Jurkat, Clone E6-1 (cell line): ENCODE measurements around the gene GAL3ST3.
A peak's percentile ranks its signal among the peaks of the same experiment; 100 is the strongest.
"Not testable (repeated sequence)": the region's sequence is repeated elsewhere in the genome, so short reads cannot be mapped to it uniquely, and the experiment has no call there.

Source experiments
- DNase-seq: peaks from one replicate; pipeline ENCODE4 v3.0.0-alpha.2; 2011; ENCODE audit warnings: low read depth, low spot score
- H3K4me3 ChIP-seq: 2 replicates; pipeline ENCODE4 v1.5.1; 2011; ENCODE audit warnings: mild to moderate bottlenecking, low read length, control low read depth, moderate library complexity

The GAL3ST3 gene

DNA sequence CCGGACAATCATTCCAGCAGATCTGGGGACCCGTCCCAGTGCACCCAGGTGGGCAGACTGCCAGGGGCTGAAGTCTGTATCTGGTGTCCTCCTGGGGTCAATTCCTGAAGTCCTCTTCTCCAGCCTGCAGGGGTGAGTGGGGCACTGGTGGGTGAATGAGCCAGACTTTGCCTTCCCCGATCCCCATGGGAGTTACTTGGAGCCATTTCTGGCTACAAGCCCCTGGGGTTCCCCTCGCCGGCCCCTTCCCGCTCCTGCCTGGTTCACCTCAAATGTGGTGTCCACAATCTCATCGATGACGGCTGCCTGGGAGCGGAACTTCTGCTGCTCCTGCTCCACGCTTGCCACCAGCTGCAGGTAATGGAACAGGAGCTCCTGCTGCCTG lies 32.2 kb downstream of the GAL3ST3 start:
- no peak overlapping the region for H3K4me3 ChIP-seq
- DNase-seq = no peak

DNA sequence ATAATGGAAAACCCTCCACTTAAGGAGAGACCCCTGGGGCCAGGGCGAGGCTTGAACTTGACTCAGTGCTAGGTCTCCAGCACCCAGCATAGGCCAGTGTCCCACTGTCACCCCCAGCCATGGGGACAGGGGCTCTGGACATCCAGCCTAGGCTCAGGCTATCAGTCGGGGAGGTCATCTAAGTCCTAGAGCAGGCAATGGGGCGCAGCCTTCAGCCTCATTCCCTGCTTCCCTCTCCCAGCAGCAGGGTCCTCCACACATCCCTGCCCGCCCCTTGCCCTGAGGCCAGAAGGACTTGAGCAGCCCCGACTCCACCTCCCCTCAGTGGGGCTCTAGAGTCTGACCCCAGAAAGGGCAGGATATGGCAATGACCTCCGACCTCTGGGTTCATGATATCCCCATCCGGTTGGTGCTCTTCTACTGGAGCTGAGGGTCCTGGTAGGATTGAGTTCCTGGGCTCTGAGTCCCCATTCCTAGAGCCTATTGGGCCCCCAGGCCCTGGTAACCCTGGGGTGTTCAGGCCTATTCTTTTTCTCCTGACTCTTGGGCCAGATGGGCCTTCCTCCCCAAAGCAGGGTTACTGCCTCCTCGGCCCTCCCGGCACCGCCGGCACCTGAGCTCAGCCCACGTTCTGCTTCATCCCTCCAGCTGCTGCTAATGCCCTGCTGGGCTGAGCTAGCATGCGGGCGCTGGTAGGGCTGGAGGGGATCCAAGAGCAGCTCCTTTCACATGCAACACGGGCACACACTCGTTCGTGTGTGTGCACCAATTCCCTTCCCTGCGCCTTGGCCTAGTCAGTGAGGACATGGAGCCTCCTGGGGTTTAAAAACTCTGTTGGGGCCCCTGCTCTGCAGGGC lies 32.8 kb downstream of the GAL3ST3 start:
- DNase-seq = no peak
- no peak overlapping the region for H3K4me3 ChIP-seq

DNA sequence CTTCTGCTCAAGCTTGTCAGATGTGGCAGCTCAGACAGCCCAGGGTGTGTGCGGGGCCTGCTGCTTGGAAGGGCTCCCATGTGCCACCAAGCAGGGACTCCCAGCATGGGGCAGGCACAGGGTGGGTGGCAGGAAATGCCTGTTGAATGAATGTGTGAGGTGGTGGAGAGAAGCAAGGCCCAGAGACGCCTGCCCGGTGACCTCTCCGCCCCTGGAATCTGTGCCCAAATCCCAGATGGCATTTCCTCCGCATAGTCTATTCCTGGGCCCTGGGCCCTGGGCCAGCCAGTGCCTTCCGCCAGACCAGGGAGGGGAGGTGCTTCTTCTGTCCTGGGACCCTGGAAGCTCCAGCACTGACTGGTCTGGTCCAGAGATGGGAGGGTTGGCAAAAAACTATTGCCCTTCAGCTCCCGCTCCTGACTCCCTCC lies 33.5 kb downstream of the GAL3ST3 start:
- no peak for DNase-seq
- H3K4me3 ChIP-seq = no peak overlapping the region

DNA sequence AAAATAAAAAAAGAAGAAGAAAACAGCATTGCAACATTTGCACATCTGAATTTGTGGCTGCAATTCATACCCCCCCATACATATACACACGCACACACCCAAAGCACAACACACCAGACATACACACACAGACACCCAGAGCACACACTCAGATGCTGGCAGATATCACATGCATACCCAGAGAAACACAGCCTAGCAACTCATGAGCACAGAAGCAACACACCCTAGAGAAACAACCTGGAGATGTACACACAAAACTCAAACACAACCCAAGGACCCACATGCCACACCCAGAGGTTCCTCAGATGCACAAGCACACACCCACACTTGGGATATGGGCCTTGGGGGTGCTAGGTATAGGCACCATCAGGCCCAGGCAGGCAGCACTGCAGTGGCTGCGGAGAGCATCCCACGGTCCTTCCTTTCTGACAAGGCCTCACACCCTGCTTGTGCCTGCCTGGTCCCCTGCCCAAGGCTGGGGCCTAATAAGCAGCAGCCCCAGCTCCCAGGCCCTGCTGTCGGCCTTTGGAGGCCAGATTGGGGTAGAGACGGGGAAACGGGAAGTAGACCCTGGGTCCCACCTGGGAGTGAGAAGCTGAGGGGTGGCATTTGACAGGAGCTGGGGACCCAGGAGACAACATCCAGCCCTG lies 34.0 kb downstream of the GAL3ST3 start:
- no peak overlapping the region for H3K4me3 ChIP-seq

DNA sequence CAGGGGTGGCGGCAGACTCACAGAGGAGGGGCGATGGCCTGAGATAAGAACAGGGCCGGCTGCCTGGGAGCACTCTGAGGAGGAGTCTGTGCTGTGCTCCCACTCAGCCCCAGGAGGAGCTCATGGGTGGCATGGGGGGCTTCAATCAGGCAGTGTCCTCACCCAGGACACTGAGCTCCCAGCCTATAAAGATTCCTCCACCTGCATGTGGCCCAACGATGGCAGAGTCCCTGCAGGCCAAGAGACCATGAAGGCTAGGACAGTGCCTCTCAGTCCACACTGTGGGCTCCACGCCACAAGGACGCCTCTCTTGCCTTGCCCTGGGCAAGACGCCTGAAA lies 35.2 kb downstream of the GAL3ST3 start:
- DNase-seq = no peak
- H3K4me3 ChIP-seq = no peak overlapping the region

More for the DNA sequence above, 34.0 kb downstream of the GAL3ST3 start:
- no peak for DNase-seq

DNA sequence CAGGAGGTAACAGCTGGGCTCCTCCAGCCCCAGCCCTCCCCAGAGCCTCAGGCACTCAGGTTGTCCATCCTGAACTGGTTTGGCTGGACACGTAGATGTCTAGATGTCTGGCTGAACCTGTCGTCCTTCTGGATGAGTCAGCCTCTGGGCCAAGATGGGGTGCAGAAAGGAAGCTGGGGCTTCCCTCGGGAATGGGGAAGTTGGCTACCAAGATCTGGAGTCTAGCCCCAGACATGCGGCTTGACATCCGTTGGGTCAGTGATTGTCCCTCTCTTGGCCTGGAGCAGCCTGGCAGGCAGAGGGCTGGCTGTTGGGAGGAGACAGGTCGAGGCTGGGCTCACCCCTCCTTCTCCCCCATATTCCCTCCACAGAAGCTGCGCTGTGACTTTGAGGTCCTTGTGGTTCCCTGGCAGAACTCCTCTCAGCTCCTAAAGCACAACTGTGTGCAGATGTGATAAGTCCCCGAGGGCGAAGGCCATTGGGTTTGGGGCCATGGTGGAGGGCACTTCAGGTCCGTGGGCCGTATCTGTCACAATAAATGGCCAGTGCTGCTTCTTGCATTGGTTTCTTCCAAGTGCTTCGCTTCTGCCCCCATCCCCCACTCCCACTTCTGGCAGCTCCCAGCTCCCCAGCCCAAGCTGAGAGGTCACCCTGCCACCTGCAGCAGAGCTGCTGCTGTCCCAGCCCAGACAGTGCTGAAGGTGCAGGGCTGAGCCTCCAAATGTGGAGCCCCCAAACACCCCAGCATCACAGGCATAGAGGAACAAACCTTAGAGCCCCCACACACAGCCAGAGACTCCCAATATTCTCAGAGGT lies 35.8 kb downstream of the GAL3ST3 start:
- DNase-seq = no peak
- no peak overlapping the region for H3K4me3 ChIP-seq

DNA sequence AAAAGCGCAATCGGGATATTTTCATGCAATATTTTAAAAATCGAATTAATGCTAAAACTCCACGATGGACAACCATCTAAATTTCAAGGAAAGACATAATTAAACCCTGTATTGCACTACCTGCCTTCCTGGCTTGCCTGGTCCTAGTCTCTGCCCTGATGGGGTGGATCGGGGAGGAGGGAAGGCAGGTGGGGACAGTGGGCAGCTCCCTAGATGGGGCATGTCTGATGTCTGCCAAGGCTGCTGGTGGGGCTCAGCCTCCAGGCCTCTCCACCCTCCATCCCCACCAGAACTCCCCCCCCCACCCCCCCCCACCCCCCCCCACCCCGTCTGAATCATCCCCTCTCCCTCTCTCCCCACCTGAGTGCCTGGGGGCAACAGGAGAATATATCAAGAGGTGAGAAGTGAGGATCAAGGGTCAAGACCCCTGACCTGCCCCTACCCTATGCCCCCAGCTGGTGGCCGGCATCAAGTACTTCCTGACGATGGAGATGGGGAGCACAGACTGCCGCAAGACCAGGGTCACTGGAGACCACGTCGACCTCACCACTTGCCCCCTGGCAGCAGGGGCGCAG lies 36.5 kb downstream of the GAL3ST3 start:
- no peak for DNase-seq
- no peak overlapping the region for H3K4me3 ChIP-seq

DNA sequence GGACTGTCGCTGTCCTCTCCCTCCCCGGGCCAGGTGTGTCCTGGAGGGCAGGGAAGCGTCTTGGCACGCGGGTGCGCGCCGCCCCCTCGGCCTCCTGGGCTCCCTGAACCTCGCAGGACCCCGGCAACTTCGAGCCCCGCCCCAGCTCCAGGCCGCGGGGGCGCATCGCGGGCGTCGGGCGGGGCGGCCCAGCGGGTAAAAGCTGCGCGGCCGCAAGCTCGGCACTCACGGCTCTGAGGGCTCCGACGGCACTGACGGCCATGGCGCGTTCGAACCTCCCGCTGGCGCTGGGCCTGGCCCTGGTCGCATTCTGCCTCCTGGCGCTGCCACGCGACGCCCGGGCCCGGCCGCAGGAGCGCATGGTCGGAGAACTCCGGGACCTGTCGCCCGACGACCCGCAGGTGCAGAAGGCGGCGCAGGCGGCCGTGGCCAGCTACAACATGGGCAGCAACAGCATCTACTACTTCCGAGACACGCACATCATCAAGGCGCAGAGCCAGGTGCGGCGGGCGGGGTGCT lies 37.1 kb downstream of the GAL3ST3 start, which contains the start of gene CST6:
Gene CST6, plus strand, starts transcription at position 224 of the 519 bp plus-strand sequence. Its CDS starts 37 bp downstream, at position 261.
- no peak for DNase-seq
- H3K4me3 ChIP-seq = no peak within 1 kb of the TSS

DNA sequence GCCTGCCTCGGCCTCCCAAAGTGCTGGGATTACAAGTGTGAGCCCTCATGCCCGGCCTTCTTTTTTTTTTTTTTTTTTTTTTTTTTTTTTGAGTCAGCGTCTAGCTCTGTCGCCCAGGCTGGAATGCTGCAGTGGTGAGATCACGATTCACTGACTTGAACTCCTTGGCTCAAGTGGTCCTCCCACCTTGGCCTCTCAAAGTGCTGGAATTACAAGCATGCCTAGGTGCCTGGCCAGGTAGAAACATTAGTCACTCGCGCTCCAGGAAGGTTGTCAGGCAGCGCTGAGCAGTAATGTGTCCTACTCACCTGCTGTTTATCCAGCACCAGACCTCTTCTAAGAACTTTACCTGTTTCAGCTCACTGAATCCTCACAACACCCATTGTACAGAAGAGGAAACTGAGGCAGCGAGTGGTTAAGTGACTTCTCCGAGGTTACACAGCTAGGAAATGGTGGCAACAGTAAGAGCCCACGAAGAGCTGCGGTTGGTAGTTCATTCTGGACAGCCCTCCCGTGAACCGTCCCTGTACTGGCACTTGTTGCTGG lies 37.6 kb downstream of the GAL3ST3 start:
- no peak overlapping the region for H3K4me3 ChIP-seq
- no peak for DNase-seq

DNA sequence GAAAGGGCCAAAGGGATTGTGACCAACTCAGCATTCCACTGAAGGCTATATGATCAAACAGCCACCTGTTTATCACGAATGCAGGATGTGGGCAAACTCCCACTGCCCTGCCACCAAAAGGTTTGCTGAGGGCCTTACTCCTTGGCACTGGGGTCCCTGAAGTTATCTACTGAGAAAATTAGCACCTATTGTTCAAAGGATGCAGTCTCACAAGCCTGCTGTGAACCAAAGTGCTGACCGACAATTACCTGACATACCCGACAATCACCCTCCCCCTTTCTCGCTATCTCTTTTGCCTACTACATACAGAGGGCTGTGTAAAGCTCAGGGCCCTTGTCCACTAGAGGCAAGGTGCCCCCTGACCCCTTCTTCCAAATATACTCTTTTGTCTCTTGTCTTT lies 38.9 kb downstream of the GAL3ST3 start:
- H3K4me3 ChIP-seq, DNase-seq: not testable (repeated sequence)

DNA sequence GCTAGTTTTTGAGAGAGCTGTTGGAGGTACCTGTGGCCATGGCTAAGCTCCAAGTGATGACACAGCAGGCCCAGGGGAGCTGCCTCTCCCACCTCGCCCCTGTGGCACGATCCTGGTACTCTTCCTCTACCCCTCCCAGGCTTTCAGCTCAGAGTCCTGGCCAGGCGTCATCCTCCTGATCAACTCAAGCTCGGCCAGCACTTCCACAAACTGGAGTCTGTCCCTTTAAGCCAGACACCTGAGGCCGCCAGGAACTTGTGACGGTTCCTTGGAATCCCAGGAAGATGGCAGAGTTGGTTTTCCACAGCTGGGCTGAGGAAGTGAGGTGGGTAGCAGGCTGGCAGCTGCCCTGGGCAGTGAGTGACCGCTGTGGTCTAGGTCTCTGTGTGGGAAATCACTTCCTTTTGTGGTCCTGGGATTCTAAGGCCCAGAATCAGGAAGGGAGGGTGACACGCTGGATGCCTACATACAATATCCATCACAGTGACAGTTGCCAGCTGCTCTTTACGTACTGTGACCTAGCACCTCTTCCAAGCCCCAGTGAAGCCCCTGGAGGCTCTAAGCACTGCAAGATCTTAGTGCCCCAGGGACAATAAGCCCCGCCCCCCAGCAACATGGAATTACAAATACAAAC lies 40.4 kb downstream of the GAL3ST3 start:
- no peak overlapping the region for H3K4me3 ChIP-seq
- DNase-seq = no peak

DNA sequence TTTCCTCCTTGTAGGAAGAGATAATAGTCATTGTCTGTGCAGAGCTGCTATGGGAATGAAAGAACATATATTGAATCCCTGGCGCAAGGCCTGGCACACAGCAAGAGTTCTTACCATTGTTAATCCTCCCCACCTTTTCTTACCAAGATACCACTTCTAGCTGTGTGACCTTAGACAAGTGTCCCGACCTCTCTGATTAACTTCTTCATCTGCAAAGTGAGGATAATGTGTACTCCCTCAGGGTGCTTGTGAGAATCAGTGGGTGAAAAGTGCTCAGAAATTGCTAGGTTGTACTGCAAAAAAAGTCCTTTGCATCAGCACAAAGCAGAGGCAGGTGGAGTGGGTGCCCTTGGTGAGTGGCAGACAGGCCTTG lies 40.9 kb downstream of the GAL3ST3 start:
- no peak overlapping the region for H3K4me3 ChIP-seq
- no peak for DNase-seq

DNA sequence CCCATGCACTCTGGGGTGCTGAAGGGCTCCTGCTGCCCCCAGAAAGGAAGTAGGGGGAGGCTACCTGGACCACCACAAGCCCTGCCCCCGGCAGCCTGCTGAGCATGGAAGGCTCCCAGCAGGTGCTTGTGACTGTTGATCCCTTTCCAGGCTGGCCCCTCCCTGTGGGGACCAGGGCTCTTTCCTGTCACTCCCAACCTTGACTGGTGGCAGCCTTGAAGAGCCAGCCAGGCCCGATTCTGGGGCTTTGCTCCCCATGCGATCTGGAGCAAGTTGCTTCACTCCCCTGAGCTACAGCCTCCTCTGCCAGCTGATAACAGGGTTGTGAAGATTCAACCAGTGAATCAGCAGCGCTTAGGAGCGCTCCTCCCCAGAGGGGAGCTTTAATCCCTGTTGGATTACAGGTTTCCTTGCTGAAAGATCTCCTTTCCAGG lies 41.7 kb downstream of the GAL3ST3 start:
- H3K4me3 ChIP-seq = no peak overlapping the region
- peak; percentile 65 for DNase-seq

DNA sequence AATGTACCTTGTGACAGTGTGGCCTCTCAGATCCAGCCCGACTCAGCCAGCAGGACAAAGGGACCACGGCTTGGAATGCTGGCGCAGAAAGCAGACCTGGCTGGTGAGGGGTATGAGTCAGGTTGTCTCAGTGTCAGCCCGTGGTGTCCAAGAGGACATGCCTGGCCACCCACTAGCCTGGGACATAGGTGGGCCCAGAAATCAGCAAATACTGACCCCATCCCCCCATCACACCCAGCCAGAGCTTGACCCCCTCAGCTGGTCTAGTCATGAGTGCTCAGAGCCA lies 42.1 kb downstream of the GAL3ST3 start:
- DNase-seq = no peak
- no peak overlapping the region for H3K4me3 ChIP-seq

DNA sequence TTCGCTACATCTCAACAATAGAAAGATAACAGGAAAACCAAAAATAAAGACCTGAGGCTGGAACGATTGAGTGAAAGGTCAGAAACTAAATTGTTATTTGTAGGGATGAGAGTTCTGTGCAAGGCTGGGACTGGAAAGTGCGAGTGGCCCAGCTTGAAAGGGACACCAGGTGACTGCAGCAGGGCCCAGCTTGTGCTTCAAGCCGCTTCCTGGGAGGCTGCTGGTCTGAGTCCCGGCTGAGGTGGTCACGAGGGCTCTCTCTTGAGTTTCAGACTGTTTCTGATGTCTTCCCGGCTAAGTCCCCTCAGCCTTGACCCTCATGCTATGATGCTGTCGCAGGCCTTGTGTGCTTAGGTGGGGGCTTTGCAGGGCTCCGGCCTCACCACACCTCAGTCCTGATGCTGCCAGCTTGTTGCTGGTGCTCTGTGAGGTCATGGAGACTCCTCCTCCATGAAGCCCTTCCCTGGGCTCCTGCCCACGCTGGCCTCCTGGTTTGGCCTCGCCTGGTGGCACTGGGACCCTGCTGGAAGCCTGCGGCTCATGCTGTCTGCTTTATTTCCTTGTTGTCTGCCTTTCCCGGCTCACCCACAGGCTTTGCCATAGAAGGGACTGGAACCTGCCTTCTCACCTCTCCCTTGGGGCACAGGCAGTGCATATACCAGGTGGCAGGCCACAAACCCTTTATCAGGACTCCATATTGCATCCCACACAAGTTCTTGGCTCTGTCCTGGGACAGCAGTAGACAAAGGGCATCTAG lies 42.6 kb downstream of the GAL3ST3 start:
- DNase-seq = no peak
- H3K4me3 ChIP-seq = no peak overlapping the region

DNA sequence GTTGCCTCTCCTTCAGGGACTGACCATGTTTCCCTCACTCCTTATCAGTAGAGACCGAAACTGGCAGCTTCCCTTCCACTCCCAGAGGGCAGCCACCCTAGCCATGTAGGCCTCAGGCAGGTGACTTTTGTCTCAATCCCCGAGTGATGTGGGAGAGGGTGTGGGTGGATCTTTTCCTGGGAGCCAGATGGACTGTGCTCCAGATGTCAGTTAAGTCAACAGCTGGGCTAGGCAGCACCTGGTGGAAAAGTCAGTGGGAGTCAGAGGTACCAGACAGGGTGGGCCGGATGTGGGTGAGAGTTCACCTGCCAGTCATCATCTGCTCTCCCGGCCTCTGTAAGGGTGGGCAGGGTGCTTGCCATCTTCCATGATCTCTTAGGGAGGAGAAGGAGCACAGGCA lies 44.8 kb downstream of the GAL3ST3 start:
- peak overlapping the region; percentile 24; the same call in 1 of the 2 replicates for H3K4me3 ChIP-seq
- DNase-seq = peak; percentile 83

DNA sequence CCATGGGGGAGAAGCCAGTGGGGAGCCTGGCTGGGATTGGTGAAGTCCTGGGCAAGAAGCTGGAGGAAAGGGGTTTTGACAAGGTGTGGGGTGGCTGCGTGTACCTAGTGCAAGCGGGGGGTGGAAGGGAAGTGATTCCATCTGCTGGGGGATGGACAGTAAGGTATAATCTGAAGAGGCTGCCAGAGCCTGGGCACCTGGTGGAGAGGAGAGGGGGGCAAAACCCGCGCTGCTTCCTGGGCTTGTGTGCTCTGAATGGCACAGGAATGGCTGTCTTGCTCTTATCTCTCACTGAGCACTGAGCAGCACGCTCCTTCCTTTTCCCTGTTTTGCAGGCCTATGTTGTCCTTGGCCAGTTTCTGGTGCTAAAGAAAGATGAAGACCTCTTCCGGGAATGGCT lies 45.7 kb downstream of the GAL3ST3 start:
- peak overlapping the region; percentile 100 for H3K4me3 ChIP-seq
- no peak for DNase-seq

DNA sequence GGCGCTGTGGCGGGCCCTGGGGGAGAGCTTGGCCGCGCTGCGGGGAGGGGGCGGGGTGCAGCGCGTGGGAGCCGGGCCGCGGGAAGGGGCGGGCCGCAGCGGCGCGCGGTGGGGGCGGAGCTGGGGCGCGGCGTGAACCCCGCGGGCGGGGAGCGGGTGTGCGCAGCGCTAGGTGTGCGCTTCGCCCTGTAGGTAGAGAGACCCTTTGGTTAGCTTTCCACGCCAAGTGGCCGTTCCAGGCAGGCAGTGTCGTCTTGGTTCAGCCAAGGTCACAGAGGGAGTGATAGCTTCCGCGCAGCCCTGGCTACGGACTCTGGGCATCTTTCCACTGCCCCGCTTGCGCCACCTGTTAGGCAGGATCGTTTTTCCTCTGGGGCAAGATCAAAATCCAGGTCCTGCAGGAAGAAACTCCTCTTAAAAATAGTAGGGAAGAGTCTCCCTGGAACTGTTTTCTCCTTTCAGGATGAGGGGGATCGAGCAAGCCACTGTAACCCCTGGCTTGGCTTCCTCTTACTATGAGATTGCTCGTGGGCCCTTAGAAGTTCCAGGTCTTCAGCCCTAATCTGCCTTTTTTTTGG lies 46.2 kb downstream of the GAL3ST3 start:
- DNase-seq = no peak
- H3K4me3 ChIP-seq = peak overlapping the region; percentile 100
